Ectodermal cell (in vitro differentiated cells): ENCODE results near the gene PIEZO2.
"Not testable (repeated sequence)": the region's sequence is repeated elsewhere in the genome, so short reads cannot be mapped to it uniquely, and the experiment has no call there.

Source experiments
- H3K27ac ChIP-seq: 2 replicates; pipeline ENCODE4 v1.7.0; 2013; ENCODE audit warnings: mild to moderate bottlenecking, low read depth, low read length; ENCODE audit not compliant: insufficient read depth, poor library complexity, severe bottlenecking
- H3K27me3 ChIP-seq: 2 replicates; pipeline ENCODE4 v1.7.0; 2013; ENCODE audit warnings: mild to moderate bottlenecking, low read length; ENCODE audit not compliant: insufficient read depth, control insufficient read depth, poor library complexity, severe bottlenecking
- H3K36me3 ChIP-seq: one replicate; pipeline ENCODE4 v1.7.0; 2013; ENCODE audit warnings: low read length; ENCODE audit not compliant: control insufficient read depth, insufficient read depth
- H3K4me1 ChIP-seq: one replicate; pipeline ENCODE4 v1.7.0; 2013; ENCODE audit warnings: low read length; ENCODE audit not compliant: control insufficient read depth, insufficient read depth
- H3K4me3 ChIP-seq: 2 replicates; pipeline ENCODE4 v1.7.0; 2013; ENCODE audit warnings: low read depth, low read length, control low read depth; ENCODE audit not compliant: insufficient read depth
- H3K9me3 ChIP-seq: 2 replicates; pipeline ENCODE4 v1.7.0; 2013; ENCODE audit warnings: mild to moderate bottlenecking, low read length, moderate library complexity; ENCODE audit not compliant: control insufficient read depth
- WGBS, 2 experiments: methylation state at CpG; one replicate each; pipeline ENCODE4 v1.1.7; 2013; ENCODE audit warnings: missing lambda C conversion rate in 2 of 2; 5-methylcytosine and 5-hydroxymethylcytosine counted together

The PIEZO2 gene

DNA sequence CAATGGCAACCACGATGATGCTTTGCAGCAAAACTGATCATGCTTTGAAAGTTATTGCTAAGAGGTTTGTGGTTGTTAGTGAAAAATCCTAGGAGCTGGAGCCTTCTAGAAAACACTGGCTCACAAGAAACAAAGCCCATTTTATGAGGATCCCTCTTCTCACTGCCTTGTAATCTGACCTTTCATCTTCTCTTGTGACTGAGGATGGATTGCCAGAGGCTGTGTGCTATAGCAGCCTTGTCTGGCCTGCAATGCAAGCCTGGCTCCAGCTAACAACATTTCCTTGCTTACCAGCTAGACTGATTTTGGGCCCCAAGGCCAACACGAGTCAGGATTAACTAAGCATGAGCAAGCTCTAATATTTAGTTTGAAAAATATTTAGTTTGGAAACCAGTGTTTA lies 13.1 kb downstream of the PIEZO2 start:
- H3K4me1 ChIP-seq, result no peaks in the 10 kb centered on the region
- no peak overlapping the region for H3K4me3 ChIP-seq
- no peaks in the 10 kb centered on the region for H3K27me3 ChIP-seq
- H3K27ac ChIP-seq, result no peak overlapping the region
- WGBS, 2 experiments, result 93 to 99% methylated on average over 2 of the region's 2 CpGs
- H3K36me3 ChIP-seq, result no peaks in the 10 kb centered on the region
- no peaks in the 10 kb centered on the region for H3K9me3 ChIP-seq

DNA sequence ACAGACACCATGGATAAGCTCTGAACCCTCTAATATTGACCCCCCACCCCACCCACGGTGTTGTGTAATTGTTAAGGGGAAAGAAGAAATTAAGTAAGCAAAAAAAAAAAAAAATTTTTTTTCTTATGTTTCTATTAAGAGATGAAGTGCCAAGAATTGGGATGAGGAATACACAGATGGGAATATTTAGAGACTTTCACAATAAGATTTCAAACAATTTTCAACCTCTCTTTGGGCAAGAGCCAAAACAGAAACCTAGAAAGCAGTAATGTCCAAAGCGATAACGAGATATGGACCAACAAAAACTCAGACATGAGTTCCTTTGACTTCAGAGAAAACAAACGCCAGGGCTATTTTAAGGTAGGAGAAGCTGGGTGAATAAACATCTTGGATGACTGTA lies 14.4 kb downstream of the PIEZO2 start:
- no peaks in the 10 kb centered on the region for H3K36me3 ChIP-seq
- no peaks in the 10 kb centered on the region for H3K27me3 ChIP-seq
- no peaks in the 10 kb centered on the region for H3K9me3 ChIP-seq
- H3K4me3 ChIP-seq, result no peak overlapping the region
- 94 to 100% methylated on average over 3 of the region's 4 CpGs for WGBS, 2 experiments
- no peak overlapping the region for H3K27ac ChIP-seq
- no peaks in the 10 kb centered on the region for H3K4me1 ChIP-seq

DNA sequence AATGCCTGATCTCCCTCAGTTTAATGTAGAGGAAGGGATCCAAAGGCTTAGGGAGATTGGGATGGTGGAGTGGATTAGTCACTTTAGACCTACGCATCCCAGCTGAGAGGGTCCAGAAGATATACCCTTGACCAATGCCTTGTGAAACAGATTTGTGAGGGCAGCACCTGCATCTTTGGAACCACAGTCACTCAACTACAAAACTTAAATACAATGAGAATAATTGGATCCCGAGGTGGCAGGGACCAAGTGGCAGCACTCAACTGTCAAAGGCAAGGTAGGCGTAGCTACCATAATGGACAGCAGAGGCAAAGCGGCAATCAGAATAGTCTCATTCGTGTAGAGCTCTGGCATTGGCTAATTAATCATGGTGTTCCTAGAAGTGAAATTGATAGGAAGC lies 20.3 kb downstream of the PIEZO2 start:
- 93 to 94% methylated on average over 5 of the region's 5 CpGs for WGBS, 2 experiments
- not testable (repeated sequence) for H3K27ac ChIP-seq, H3K4me1 ChIP-seq, H3K36me3 ChIP-seq, H3K27me3 ChIP-seq, H3K9me3 ChIP-seq, H3K4me3 ChIP-seq

DNA sequence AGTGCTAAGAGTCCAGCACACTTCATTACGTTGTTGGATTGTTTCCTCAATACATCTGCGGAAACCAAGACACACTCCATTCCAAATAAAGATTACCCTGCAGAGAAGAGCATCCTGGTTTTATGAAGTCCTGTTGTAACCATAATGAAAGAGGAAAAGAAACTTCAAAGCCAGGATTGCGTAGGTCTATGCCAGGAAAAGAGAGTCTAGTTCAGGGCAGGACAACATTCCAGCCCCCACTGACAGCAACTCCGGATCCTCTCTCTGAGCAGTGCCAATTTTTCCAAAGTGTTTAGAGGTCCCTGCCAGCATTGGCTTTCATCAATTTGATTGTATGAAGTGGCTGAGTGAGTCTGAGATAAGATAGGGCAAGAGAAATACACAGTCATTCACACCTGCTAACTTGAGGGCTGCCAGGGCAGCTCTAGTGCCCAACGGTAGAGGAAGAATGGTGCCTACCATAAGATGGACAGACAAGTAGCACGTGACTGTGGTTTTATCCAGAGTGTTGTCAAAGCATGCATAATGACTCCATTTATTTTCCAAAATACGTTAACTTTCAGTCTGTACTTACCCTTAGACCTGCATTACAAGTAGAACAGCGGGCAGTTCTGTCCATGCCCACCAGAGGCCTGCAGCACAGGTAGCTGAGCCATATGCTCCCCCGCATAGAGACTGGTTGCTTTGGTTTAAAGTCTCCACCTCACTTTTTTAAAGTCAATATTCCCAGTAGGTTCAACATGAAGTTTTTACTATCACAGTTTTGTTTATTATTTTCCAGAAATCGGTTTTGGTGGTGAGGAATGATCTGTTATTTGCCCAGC lies 23.7 kb downstream of the PIEZO2 start:
- 92 to 94% methylated on average over 9 to 10 of the region's 10 CpGs for WGBS, 2 experiments
- Histone ChIP-seq H3K36me3 (no peaks in the 10 kb centered on the region), H3K4me3 (no peak overlapping the region), H3K27me3 (no peaks in the 10 kb centered on the region), H3K4me1 (no peaks in the 10 kb centered on the region), H3K27ac (no peak overlapping the region), H3K9me3 (no peaks in the 10 kb centered on the region)

DNA sequence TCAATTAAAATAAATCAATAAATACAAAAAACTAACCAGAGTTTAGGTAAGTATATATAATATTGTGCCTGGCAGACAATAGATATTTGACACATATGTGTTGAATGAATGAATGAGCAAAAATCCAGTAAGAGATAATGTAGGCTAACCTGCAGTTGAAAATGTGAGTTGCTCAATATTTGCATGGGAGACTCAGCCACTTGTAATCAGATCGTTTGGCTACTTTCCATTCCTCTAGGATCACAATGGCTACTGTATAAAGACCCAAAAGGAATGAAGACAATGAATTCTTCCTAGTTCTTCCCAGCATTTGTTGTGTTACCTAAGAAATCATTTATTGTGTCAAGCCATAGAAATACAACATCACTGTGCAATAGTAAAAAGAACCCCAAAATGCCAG lies 25.3 kb downstream of the PIEZO2 start:
- Histone ChIP-seq H3K4me1 (no peaks in the 10 kb centered on the region), H3K9me3 (no peaks in the 10 kb centered on the region), H3K27me3 (no peaks in the 10 kb centered on the region), H3K27ac (no peak overlapping the region), H3K4me3 (no peak overlapping the region), H3K36me3 (no peaks in the 10 kb centered on the region)
- WGBS, 2 experiments, result 91 to 100% methylated on average over 1 of the region's 1 CpG

DNA sequence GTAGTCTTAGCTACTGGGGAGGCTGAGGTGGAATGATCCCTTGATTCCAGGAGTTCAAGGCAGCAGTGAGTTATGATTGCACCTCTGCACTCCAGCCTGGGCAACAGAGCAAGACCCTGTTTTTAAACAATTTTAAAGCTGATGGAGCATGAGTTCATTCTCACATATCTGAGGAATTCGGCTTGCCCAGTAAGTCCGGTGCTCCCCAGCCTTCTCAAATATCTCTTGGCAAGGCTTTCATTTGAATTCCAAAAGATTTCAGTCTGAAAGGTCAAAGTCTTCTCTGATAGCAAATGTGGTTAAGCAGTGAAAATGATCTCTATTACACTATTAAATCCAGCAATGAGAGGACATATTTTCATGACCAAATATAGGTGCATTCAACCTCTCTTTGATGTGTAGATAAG lies 27.9 kb downstream of the PIEZO2 start:
- H3K4me1 ChIP-seq, result no peaks in the 10 kb centered on the region
- no peaks in the 10 kb centered on the region for H3K36me3 ChIP-seq
- H3K27me3 ChIP-seq, result no peaks in the 10 kb centered on the region
- H3K9me3 ChIP-seq, result no peaks in the 10 kb centered on the region
- no peak overlapping the region for H3K4me3 ChIP-seq
- WGBS, 2 experiments, result 94 to 96% methylated on average over 2 of the region's 2 CpGs
- no peak overlapping the region for H3K27ac ChIP-seq

DNA sequence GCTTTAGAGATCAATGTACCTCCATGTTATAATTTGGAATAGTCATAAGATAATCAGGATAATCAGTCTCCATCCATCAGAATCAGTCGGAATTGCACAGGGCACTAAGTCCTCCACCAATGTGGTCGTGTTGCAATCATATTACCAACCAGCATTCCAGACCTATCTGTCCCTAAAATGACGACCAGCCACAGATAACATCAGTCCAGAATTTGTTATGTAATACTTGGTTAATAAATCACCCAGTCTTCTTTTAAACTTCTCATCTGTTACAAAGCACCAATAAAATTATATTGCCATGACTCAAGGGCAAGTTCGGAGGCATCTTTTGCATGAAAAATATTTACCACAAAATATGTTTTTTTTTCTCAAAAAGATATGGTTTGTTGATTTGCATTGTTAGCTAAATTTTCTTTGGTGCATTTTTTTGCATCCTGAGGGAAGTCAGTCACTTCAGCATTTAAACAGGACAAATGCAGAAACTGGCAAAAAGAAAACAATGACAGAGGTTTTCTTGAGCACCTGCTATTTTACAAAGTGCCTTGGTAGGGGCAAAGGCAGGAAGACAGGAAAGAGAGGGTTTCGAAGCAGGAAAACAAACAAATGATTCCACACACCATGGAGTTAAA lies 29.3 kb downstream of the PIEZO2 start:
- Histone ChIP-seq H3K27me3 (no peaks in the 10 kb centered on the region), H3K9me3 (no peaks in the 10 kb centered on the region), H3K36me3 (no peaks in the 10 kb centered on the region), H3K4me3 (no peak overlapping the region), H3K27ac (no peak overlapping the region), H3K4me1 (no peaks in the 10 kb centered on the region)
- 88 to 93% methylated on average over 2 to 5 of the region's 5 CpGs for WGBS, 2 experiments

DNA sequence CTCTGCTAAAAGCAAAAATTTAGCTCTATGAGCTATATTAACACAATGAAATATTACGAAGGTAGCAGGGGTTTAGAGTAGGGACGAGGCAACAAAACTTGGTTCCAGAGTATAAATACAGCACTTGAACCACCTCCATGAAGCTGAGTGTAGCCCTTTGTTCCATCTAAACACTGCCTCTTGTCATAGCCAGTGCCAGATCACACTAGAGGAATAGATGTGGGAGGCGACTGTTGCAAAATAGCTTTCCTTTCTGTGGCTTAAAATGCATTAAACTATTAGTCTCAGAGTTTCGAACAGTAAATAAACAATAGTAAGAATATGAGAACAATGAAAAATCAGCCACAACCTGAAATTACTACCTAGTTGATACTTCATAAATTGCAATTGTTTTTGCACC lies 29.8 kb downstream of the PIEZO2 start:
- Histone ChIP-seq H3K9me3 (no peaks in the 10 kb centered on the region), H3K36me3 (no peaks in the 10 kb centered on the region)

DNA sequence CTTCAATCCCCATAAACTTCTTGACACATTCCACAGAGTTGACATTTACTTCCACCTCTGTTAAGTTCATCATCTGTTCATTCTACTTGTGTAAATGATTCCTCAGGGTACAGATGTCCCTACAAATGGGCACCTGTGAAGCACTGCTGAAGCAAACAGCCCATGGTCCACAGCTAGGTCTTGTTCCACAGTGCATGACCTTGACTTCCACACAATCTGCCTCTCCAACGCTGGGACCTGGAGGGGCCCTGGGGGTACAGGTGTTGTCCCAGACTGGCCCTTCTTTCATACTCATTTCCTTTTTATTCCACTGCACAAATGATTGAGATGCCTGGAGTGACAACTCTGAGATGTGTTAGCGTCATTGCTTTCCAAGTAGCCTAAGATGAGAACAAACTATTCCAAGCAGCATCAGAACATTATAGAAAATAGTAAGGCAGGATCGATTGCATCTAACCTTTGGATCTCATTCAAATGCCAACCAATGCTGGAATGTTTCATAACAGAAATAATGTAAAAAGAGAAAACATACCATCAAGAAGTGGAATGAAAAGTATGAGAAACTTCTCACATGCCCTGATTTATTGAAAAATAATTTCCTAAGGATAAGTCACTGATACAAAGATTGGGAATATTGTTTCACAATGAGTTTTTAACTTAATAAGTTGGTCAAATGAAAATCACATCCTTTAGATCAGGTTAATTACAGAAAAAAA lies 31.2 kb downstream of the PIEZO2 start:
- WGBS, 2 experiments, result 92 to 98% methylated on average over 3 of the region's 3 CpGs
- no peaks in the 10 kb centered on the region for H3K36me3 ChIP-seq
- no peaks in the 10 kb centered on the region for H3K4me1 ChIP-seq
- no peak overlapping the region for H3K27ac ChIP-seq
- H3K9me3 ChIP-seq, result no peaks in the 10 kb centered on the region
- no peak overlapping the region for H3K4me3 ChIP-seq
- H3K27me3 ChIP-seq, result no peaks in the 10 kb centered on the region

More for the DNA sequence above, 29.8 kb downstream of the PIEZO2 start:
- 98 to 99% methylated on average over 3 of the region's 4 CpGs for WGBS, 2 experiments
- Histone ChIP-seq H3K27ac (no peak overlapping the region), H3K27me3 (no peaks in the 10 kb centered on the region), H3K4me3 (no peak overlapping the region), H3K4me1 (no peaks in the 10 kb centered on the region)

DNA sequence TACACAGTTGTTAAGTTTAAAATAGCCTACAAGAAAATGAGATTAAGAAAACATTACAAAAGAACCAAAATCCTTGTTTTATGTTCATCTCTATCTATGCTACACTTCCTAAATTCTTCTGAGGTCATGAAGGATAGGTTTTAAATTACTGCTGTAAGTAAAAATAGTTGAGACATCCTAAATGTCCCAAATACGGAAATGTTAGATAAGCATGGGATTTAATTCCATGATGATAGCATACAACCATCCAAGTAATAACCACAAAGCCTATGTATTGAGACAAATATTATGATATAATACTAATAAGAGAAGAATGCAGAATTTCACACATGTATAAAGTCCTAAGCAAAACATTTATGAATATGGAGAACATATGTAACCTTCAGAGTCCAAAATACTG lies 34.1 kb downstream of the PIEZO2 start:
- no peak overlapping the region for H3K4me3 ChIP-seq
- no peak overlapping the region for H3K27ac ChIP-seq
- H3K27me3 ChIP-seq, result no peaks in the 10 kb centered on the region
- no CpG with 5 or more reads among the region's 1 CpG for WGBS, 2 experiments
- no peaks in the 10 kb centered on the region for H3K36me3 ChIP-seq
- no peaks in the 10 kb centered on the region for H3K9me3 ChIP-seq
- H3K4me1 ChIP-seq, result no peaks in the 10 kb centered on the region
